ENCODE results near the gene ADGRA3.
A peak's percentile ranks its signal among the peaks of the same experiment; 100 is the strongest.

ADGRA3 gene

DNA sequence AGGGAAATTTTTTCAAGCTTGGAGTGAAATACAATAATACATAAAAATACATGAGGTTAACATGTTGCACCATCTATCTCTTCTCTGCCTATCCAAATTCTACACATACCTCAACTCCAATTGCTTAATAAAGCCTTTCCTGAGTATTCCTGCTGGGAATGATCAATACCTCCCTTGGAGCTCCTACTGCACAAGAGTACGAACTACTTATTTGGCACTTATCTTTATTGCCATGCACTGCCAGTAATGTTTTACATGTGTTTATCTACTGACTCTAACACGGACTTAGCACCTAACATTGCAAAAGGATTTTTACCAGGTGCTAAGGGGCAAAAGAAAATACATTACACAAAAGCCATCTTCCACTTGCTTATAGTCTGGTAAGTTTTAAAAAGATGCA, 80.2 kb downstream of the ADGRA3 start:
- no peaks in the 10 kb centered on the region for H3F3A ChIP-seq (ENCODE audit: low read depth)
- H3K9me3 ChIP-seq (ENCODE audit: insufficient read depth, low read depth, low read length): no peaks in the 10 kb centered on the region
- H3K36me3 ChIP-seq (ENCODE audit: insufficient read depth, low read length): peaks cover 25% of the 10 kb centered on the region; the same call in 1 of the 2 replicates
- H3K79me2 ChIP-seq (ENCODE audit: insufficient read depth, low read length): no peaks in the 10 kb centered on the region
- H3K9ac ChIP-seq (ENCODE audit: low read depth, low read length, poor library complexity, severe bottlenecking): no peak overlapping the region
- H3K4me2 ChIP-seq (ENCODE audit: low read depth, low read length, poor library complexity, severe bottlenecking): no peak overlapping the region
- no peaks in the 10 kb centered on the region for H3K4me1 ChIP-seq (ENCODE audit: insufficient read depth, low read length, poor library complexity, severe bottlenecking)
- H3K4me3 ChIP-seq (ENCODE audit: low read length, poor library complexity, severe bottlenecking): no peak overlapping the region
- no peaks in the 10 kb centered on the region for H3K27me3 ChIP-seq (ENCODE audit: insufficient read depth, low read length, poor library complexity, severe bottlenecking)
- H3K9me2 ChIP-seq (replicated peaks; ENCODE audit: low read depth, low read length): no peaks in the 10 kb centered on the region
- TF ChIP-seq CTCF (conservative IDR thresholded peaks at IDR 0.05; ENCODE audit: low read length): no peak
- no peak for TF ChIP-seq EZH2phosphoT487 (IDR thresholded peaks at IDR 0.05; ENCODE audit: borderline replicate concordance)
- H4K20me1 ChIP-seq (ENCODE audit: insufficient read depth, low read length, poor library complexity, severe bottlenecking): no peaks in the 10 kb centered on the region
- H2AFZ ChIP-seq (ENCODE audit: low read length): no peak overlapping the region

GRCh38 chr4:22434895-22435294, 81.0 kb downstream of the ADGRA3 start:
- peaks cover 25% of the 10 kb centered on the region; the same call in 1 of the 2 replicates for H3K36me3 ChIP-seq (ENCODE audit: insufficient read depth, low read length)
- TF ChIP-seq CTCF (conservative IDR thresholded peaks at IDR 0.05; ENCODE audit: low read length) (peak; percentile 41), EZH2phosphoT487 (IDR thresholded peaks at IDR 0.05; ENCODE audit: borderline replicate concordance) (no peak)
- no peak overlapping the region for H3K9ac ChIP-seq (ENCODE audit: low read depth, low read length, poor library complexity, severe bottlenecking)
- no peaks in the 10 kb centered on the region for H3F3A ChIP-seq (ENCODE audit: low read depth)
- no peaks in the 10 kb centered on the region for H3K9me2 ChIP-seq (replicated peaks; ENCODE audit: low read depth, low read length)
- no peak overlapping the region for H3K4me3 ChIP-seq (ENCODE audit: low read length, poor library complexity, severe bottlenecking)
- H3K27me3 ChIP-seq (ENCODE audit: insufficient read depth, low read length, poor library complexity, severe bottlenecking): no peaks in the 10 kb centered on the region
- no peak overlapping the region for H3K4me2 ChIP-seq (ENCODE audit: low read depth, low read length, poor library complexity, severe bottlenecking)
- no peaks in the 10 kb centered on the region for H3K4me1 ChIP-seq (ENCODE audit: insufficient read depth, low read length, poor library complexity, severe bottlenecking)
- H3K9me3 ChIP-seq (ENCODE audit: insufficient read depth, low read depth, low read length): no peaks in the 10 kb centered on the region
- no peak overlapping the region for H2AFZ ChIP-seq (ENCODE audit: low read length)
- no peaks in the 10 kb centered on the region for H4K20me1 ChIP-seq (ENCODE audit: insufficient read depth, low read length, poor library complexity, severe bottlenecking)
- H3K79me2 ChIP-seq (ENCODE audit: insufficient read depth, low read length): no peaks in the 10 kb centered on the region

DNA sequence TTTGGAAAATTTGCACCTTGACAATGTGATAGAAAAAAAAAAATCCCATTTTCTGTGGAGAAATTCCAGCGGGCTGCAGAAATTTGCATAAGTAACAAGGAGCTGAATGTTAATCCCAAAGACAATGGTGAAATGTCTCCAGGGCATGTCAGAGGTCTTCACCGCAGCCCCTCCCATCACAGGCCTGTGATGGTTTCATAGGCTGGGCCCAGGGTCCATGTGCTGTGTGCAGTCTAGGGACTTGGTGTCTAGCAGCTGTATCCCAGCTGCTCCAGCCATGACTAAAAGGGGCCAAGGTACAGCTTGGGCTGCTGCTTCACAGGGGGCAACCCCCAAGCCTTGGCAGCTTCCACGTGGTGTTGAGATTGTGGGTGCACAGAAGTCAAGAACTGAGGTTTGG, 85.2 kb downstream of the ADGRA3 start:
- Histone ChIP-seq H3K27me3 (ENCODE audit: insufficient read depth, low read length, poor library complexity, severe bottlenecking) (no peaks in the 10 kb centered on the region), H3K4me3 (ENCODE audit: low read length, poor library complexity, severe bottlenecking) (no peak overlapping the region), H2AFZ (ENCODE audit: low read length) (no peak overlapping the region), H3K4me2 (ENCODE audit: low read depth, low read length, poor library complexity, severe bottlenecking) (no peak overlapping the region), H3K9me2 (replicated peaks; ENCODE audit: low read depth, low read length) (no peaks in the 10 kb centered on the region), H3F3A (ENCODE audit: low read depth) (no peaks in the 10 kb centered on the region), H3K4me1 (ENCODE audit: insufficient read depth, low read length, poor library complexity, severe bottlenecking) (no peaks in the 10 kb centered on the region), H3K9me3 (ENCODE audit: insufficient read depth, low read depth, low read length) (no peaks in the 10 kb centered on the region), H3K36me3 (ENCODE audit: insufficient read depth, low read length) (peaks cover 23% of the 10 kb centered on the region; the same call in 1 of the 2 replicates), H3K9ac (ENCODE audit: low read depth, low read length, poor library complexity, severe bottlenecking) (no peak overlapping the region), H4K20me1 (ENCODE audit: insufficient read depth, low read length, poor library complexity, severe bottlenecking) (no peaks in the 10 kb centered on the region), H3K79me2 (ENCODE audit: insufficient read depth, low read length) (no peaks in the 10 kb centered on the region)
- TF ChIP-seq EZH2phosphoT487 (IDR thresholded peaks at IDR 0.05; ENCODE audit: borderline replicate concordance) (no peak), CTCF (conservative IDR thresholded peaks at IDR 0.05; ENCODE audit: low read length) (no peak)
